HG03175 (cell line): ENCODE data around the gene DISP3.

Experiments
- ATAC-seq: cut with Tn5 transposase; IDR thresholded peaks from one replicate; pipeline ENCODE4 v1.9.1; 2021; ENCODE audit warnings: mild to moderate bottlenecking, moderate library complexity; ENCODE audit not compliant: unreplicated experiment

Gene DISP3

GRCh38 chr1:11538886-11539285 lies 59.9 kb downstream of the DISP3 start:
- no peak for ATAC-seq

DNA sequence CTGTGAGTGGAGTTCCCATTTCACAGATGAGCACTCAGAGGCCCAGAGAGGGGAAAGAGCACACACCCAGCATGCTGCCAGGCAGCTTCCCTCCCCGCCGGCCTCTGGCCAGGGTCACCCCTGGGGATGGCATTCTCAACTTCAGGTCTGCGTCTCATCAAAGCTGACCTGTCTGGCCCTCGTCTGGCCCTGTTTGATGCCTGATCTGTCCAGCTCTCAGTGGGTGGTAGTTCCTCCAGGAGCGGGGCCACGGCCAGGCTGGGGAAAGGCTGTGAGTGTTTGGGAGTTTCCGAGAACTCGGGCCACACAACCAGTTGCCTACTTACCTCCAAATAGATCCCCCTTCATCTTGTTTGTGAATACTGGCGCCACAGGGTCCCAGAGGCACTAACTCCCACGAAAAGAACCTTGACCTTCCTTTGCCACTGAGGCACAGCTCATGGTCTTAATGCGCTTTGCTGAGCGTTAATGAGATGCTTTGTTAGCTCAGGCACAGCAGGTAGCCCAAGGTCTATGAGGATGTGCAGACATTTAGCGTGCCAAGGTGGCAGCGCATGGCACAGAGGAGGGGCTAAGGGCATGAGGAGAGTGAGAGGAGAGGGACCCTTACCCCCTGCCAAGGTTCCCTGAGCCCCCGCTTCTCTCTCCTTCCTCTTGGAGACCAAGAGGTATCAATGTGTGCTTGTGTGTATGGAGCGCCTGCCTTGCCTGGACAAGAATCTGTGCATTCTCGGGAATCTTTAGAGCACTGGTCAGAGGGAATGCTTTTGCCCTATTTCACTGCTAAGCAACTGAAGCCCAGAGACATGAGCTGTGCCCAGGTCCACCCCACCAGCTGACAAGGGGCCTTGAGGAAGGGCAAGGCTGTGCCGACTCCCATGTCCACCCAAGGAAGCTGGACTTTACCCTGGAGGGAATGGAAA lies 61.2 kb downstream of the DISP3 start:
- ATAC-seq: no peak

DNA sequence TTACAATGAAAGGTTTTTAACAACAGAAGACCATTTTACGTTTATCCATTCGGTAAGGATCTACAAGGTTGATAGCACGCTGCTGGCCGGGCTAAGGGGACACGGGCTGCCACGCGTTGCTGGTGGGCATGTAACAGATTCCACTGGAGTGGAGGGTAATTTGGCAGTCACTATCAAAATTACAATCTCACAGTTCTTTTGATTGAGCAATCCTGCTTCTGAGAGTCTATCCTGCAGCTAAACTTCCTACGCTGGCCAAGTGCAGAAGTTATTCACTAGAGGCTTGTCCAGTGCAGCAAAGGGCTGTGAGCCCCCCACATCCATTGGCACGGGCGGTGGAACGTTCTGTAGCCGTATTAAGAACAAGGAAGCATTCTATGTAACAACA lies 61.8 kb downstream of the DISP3 start:
- no peak for ATAC-seq

GRCh38 chr1:11541236-11541635 lies 62.3 kb downstream of the DISP3 start:
- ATAC-seq: no peak

- ATAC-seq: no peak
Observed at GRCh38 chr1:11541956-11542355, 63.0 kb downstream of the DISP3 start.

DNA sequence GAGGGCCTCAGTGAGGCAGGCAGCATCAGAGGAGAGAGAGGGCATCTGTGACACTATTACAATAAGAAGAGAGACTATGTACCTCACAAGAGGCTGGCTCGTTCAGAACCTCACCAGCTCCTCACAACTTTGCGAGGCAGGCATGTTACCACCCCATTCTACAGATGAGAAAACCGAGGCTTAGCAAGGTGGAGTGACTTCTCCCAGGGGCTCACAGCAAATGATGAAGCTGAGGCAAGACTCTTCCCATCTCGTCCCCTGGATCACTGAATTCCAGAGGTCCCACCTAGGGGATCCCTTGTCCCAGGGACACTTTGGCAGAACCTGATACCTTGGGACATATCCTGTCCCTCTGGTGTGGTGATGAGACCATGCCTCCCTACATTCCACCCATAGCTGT lies 64.4 kb downstream of the DISP3 start:
- ATAC-seq: no peak

GRCh38 chr1:11543796-11544195 lies 64.8 kb downstream of the DISP3 start:
- no peak for ATAC-seq

GRCh38 chr1:11546456-11546855 lies 67.5 kb downstream of the DISP3 start:
- ATAC-seq: no peak

- ATAC-seq: no peak
Observed at GRCh38 chr1:11550664-11551283, 71.8 kb downstream of the DISP3 start.

GRCh38 chr1:11558276-11558675 lies 79.3 kb downstream of the DISP3 start:
- no peak for ATAC-seq

- no peak for ATAC-seq
Observed at GRCh38 chr1:11558871-11559590, 80.1 kb downstream of the DISP3 start.

- ATAC-seq: no peak
Observed at GRCh38 chr1:11559591-11559970, 80.6 kb downstream of the DISP3 start.

DNA sequence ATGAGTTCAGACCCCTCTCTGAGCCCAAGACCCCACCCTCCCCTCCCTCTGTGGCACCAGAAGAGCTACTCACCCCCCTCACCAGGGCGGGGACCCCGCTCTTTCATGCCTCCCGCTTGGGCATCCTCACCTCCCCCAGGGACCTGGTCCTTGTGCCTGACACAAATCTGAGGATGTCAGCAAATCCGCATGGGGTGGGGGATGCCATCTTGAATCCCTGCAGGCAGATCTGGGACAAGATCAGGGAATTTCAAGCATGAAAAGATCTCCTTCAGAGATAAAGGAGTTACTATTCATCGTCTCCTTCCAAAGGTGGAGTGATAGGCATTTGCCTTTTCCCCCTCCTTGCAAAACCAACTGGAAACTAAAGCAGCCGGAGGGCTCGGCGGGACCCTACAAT lies 81.1 kb downstream of the DISP3 start:
- no peak for ATAC-seq

DNA sequence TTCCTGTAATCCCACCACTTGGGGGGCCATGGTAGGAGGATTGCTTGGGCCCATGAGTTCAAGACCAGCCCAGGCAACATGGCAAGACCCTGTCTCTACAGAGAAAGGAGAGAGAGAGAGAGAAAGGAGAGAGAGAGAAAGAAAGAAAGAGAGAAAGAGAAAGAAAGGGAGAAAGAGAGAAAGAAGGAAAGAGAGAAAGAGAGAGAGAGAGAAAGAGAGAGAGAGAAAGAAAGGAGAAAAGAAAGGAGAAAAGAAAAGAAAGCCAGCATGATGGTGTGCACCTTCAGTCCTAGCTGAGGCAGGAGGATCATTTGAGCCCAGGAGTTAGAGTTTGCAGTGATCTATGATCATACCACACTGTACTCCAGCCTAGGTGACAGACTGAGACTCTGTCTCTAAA lies 82.8 kb downstream of the DISP3 start:
- ATAC-seq: no peak

DNA sequence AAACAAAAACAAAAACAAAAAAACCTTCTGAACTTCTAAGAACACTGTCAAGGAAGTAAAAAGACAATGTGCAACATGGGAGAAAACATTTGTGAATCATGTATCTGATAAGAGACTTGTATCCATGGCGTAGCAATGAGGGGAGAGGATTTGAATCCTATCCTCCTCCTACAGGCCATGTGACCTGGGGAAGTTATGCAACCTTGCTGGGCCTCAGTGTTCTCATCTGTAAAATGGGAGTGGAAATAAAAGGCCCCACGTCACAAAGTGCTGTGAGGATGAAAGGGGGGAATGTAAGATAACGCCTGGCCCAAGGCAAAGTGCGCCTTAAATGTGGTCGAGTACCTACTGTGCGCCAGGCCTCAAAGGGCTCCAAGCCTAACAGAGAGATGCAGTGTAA lies 83.7 kb downstream of the DISP3 start:
- ATAC-seq: no peak

DNA sequence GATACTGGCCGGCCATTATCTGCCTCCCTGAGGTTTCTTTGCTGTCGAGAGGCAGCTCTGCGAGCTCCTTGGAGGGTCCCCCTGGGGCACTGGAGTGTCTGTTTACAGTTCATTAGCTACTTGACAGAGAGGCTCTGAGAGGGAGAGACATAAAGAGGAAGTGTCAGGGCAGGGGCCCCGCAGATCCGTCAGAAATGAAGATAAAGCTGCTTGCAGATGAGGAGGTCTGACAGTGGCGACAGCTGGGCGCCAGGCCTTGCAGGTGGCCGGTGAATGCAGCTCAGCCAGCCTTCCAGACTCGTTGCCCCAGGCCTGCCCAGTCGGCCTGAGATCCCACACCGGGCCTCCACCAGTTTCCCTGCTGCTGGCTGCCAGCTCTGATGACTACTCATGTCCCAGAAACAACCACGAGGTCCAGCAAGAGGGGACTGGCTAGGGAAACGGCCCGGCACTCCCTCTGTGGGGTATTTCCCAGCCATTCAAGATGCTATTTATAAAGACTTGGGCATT lies 84.7 kb downstream of the DISP3 start:
- ATAC-seq: no peak

- ATAC-seq: no peak
Observed at GRCh38 chr1:11564237-11564636, 85.3 kb downstream of the DISP3 start.

DNA sequence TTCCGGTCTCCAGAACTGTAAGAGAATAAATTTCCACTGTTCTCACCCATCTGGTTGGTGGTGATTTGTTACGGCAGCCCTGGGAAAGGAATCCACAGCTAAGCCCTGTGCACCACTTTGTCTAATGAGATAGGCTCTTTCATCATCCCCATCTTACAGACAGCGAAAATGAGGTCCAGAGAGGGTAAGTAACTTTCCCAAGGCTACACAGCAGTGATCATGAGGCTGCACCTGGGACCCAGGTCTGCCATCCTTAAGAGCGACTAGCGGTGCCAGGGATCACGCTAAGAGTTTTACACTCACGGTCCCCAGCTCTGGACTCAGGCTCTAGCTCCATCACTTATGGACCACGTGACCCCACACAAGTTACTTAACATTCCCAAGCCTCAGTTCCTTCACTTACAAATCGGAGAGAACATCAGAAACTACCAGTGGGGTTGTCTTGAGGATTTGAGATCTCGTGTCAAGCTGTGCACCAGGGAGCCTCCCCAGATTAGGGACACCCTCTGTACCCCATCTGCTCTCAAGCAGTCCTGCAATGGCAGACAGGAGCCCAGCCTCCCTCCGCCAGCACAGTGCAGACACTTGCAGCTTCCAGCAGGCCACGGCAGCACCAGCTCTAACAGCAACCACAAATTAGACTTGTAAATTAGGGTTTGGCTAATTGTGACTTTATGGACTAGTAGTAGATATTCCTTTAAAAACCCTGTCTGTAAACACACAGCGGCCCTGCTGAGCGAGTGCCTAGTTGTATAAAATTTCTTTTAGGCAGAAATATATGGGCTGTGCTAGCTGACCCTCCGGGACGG lies 87.3 kb downstream of the DISP3 start:
- ATAC-seq: no peak

GRCh38 chr1:11567244-11568065 lies 88.5 kb downstream of the DISP3 start:
- ATAC-seq: no peak

DNA sequence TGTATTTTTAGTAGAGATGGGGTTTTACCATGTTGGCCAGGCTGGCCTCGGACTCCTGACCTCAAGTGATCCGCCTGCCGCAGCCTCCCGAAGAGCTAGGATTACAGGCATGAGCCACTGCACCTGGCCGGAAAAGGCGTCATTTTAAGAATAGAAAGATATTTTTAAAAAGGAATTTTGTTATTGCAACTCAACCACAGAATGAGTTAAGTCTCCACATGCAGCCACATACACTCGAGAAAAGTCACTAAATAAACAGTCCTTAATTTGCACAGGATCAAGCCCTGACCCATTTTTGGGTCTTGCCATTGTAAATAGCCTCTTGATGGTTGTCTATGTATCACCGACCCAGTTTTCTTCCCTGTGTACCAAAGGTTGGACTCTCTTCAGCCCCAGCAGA lies 89.7 kb downstream of the DISP3 start:
- no peak for ATAC-seq
